ENCODE results near the gene ARFGAP2. TPM values are rescaled to one million over a fixed set of nuclear protein-coding genes. Genes with fewer than 3 reads are reported as not detected.
"Not testable (repeated sequence)": the region's sequence is repeated elsewhere in the genome, so short reads cannot be mapped to it uniquely, and the experiment has no call there.

The ARFGAP2 gene
- 81.8 and 97.4 TPM in 2 replicates for total RNA-seq (2014; rRNA removed; shearing (Covaris generic))

DNA sequence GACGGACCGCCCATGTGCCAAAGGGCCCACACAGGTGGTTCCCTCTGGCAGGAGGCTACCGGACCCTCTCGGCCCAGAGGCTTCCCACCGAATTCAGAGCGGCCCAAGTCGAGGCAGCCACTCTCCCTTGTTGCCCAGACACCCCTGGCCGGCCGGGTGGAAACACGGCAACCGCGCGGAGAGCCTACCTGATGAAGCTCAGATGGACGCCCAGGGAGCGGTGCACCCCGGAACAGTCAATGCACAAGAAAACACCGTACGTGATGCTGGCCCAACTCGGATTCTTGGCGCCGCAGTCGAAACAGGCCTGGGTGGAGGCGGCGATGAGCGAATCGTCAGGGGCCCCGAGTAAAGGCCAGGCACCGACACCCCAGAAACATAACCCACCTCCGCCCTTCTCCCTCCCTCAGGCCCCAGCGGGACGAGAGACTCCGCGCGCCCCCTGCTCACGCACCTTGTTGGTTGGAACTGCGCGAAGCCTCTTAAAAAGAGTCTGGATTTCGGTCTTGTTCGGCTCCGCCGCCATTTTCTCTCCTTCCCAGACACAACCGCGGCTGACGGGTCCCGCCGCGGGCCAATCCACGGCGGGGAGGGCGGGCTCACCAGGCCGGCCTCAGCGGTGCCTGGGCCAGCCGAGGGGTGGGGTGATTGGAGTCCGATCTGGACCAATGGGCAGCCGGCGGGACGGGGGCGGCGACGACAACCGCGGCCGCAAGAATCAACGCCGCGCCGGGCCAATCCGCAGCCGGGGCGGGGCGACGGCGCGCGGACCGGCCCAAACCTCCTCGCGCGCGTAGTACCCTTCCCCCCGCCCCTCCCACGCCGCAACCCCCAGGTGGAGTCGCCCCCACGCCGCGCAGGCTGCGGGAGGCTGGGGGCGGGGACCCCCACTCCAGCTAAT, at the start of gene ARFGAP2:
ARFGAP2 (minus strand) TSS at position 552 of the 901 bp plus-strand sequence; CDS start at position 526, 26 bp downstream.
- peak; percentile 84 for DNase-seq (ENCODE audit: low spot score)

DNA sequence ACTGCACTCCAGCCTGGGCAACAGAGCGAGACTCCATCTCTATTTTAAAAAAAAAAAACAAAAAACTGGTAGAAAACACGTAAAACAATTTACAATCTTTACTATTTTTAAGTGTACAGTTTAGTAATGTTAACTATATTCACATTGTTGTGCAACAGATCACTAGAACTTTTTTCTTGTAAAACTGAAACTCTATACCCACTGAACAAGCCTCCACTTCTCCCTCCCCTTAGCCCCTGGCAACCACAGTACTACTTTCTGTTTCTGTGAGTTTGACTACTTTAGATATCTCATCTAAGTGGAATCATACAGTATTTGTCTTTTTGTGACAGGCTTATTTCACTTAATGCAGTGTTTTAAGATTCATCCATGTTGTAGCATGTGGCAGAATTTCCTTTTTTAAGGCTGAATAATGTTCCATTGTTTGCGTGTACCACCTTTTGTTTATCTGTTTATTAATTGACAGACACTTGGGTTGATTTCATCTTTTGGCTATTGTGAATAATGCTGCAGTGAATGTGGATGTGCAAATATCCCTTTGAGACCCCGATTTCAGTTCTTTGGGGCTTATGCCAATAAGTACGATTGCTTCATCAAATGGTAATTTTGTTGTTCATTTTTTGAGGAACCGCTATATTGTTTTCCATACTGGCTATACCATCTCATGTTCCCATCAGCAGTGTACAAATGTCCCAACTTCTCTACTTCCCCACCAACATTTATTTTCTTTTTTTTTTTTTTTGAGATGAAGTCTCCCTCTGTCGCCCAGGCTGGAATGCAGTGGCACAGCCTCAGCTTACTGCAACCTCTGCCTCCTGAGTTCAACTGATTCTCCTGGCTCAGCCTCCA, 49.1 kb upstream of the ARFGAP2 start:
- no peak for DNase-seq (ENCODE audit: low spot score)

DNA sequence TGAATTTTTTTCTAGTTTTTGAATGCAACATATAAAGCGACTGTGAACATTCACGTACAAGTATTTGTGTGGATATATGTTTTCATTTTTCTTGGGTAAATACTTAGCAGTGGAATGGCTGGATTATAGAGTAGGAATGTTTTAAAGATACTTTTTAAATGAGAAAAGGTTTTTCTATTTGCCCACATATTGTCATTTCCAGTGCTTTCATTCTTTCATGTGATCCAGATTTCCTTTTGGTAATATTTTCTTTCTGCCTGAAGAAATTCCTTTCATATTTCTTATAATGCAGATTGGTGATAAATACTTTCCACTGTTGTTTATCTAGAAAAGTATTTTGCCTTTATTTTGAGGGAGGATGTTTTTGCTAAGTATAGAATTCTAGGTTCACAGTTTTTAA, 46.0 kb upstream of the ARFGAP2 start:
- DNase-seq (ENCODE audit: low spot score): no peak

DNA sequence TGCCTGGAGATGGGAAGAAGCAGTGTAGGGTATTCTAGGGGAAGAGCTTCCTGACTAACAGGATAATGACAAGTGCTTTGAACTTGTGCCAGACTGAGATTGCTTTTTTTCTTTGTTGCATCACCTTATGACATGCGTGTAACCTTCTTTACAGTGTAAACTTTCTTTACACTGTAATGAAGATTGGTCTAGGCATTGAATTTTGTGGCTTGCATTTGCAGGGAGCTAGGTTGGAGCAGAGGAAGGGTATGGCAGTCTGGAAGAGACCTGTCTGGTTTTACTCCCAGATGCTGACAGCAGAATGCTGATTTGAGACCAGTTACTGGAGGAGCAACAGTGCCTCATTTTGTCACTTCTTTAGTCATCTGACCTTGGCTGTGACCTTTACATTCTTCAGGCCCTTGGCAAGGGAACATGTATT, 43.7 kb upstream of the ARFGAP2 start:
- DNase-seq (ENCODE audit: low spot score): no peak

DNA sequence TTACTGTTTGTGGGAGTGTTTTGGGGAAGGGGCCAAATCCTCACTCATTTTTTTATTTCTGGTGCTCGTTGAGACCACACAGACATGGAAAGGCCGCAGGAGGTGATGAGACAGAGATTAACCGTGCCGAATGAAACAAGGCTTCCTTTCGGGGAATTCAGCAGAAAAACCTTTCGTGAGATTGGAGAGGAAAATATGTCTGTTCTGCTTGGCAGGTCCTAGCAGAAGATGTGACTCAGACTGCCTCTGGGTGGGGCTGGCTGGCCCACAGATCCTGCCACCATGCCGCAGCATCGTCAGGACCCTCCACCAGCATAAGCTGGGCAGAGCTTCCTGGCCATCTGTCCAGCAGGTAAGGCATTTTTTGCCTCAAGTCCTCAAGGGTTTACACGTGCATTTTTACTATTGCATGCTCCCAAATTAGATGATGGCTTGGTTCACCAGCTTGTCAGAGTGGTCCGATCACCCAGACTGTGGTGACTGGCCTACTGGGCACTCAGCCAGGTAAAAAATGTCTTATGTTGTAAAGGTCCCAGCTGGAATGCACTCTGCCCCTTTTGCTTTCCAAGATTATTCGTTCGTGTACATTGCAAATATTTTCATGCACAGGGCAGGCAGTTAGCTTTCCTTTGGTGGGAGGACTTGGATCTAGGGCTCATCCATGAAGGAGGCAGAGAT, 39.6 kb upstream of the ARFGAP2 start:
- peak; percentile 65 for DNase-seq (ENCODE audit: low spot score)

DNA sequence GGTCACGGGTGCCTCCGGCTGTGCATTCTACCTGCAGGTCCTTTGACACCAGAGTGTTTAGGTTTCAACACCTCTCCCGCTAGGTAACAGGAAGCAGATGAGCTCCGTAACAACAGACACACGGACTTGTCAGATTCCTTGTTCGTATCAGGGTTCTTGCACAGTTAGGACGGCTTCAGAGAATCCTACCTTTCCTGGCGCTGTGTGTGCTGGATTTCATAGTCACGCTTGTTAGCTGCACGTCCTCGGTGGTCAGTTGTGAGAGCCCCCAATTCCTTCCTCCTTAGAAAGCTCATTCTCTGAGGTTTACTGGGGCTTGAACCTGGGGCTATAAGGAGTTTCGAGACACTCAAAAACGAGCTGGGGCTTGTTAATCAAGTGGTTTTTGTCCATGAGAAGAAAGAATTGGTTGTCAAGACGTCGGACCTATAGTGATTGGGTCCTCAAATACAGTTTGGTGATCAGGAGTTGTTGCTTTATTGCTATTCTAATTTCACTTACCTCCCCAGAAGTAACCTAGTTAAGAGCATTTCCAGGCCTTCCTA, 38.8 kb upstream of the ARFGAP2 start:
- no peak for DNase-seq (ENCODE audit: low spot score)

DNA sequence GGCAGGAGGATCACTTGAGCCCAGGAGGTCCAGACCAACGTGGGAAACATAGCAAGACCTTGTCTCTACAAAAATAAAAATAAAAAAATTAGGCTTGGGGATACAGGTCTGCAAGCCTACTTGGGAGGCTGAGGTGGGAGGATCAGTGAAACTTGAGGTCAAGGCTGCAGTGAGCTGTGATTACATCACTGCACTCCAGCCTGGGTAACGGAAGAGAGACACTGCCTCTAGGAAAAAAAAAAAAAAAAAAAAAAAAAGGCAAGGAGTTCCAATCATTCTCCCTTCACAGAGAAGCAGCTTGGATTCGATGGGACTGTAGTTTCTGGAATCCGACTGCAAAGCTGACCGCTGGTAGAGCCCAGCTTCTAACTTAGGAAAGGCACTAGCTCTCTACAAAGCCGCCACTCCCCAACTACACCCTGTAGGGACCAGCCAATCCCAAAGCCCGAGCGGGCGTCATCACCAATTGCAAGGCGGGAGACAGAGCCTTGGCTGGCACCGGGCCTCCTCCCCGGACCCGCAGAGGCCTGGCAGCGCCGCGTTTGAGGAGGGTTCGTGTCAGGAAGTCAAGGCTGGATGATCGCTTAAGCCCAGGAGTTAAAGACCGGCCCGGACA, 37.4 kb upstream of the ARFGAP2 start:
- DNase-seq (ENCODE audit: low spot score): peak; percentile 86

DNA sequence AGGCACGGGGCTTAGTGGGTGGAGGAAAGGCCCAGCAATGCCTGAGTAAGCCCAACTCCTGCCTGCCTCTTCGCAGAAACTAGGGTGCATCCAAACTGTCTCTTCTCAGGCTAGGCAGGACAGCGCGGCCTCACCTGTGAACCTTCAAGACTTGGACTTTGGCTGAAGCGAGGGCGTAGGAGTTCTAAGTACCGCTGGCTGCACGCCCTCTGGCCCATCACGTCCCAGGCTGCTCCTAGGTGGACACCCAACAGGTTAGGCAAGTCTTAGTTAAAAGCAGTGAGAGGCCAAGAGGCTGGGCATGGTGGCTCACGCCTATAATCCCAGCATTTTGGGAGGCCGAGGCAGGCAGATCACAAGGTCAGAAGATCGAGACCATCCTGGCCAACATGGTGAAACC, 36.3 kb upstream of the ARFGAP2 start:
- DNase-seq (ENCODE audit: low spot score): no peak

DNA sequence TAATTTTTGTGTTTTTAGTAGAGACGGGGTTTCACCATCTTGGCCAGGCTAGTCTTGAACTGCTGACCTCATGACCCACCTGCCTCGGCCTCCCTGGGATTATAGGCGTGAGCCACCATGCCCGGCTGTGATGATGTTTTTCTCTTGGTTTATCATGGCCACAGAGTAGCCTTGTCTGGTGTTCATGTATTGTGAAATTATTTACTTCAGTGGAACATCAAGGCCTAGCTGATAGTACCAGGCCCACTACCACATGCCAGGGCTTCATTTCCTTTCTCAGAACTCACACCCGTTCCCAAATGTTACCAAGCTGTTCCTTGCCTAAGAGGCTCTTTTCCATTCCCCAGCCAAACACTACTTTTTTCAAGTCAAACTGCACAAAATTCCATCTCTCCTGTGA, 31.9 kb upstream of the ARFGAP2 start:
- DNase-seq (ENCODE audit: low spot score): no peak

DNA sequence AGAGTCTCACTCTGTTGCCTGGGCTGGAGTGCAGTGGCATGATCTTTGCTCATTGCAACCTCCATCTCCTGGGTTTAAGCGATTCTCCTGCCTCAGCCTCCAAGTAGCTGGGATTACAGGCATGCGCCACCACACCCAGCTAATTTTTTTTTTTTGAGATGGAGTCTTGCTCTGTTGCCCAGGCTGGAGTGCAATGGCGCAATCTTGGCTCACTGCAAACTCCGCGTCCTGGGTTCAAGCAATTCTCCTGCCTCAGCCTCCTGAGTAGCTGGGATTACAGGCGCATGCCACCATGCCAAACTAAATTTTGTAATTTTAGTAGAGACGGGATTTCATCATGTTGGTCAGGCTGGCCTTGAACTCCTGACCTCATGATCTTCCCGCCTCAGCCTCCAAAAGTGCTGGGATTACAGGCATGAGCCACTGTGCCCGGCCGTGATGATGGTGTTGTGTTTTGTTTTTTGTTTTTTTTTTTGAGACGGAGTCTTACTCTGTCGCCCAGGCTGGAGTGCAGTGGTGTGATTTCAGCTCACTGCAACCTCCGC, 31.4 kb upstream of the ARFGAP2 start:
- DNase-seq (ENCODE audit: low spot score): not testable (repeated sequence)

DNA sequence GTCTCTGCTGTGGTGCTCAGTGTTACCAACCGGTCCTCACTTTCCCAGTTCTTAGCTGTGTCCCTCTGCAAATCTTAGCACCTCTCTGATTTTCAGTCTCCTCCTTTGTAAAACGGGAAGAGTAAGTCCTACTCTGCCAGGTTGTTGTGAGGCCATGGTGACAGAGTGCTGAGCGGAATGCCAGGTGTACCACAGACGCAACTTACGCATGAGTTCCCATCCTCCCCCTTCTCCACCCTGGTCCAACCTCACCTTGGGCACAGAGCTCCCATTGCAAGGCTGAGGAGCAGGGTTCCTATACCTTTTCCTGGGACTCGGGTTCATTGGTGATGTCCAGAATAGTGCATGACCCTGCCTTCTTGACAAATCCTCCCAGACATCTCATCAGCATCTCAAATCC, 30.8 kb upstream of the ARFGAP2 start:
- DNase-seq (ENCODE audit: low spot score): no peak

DNA sequence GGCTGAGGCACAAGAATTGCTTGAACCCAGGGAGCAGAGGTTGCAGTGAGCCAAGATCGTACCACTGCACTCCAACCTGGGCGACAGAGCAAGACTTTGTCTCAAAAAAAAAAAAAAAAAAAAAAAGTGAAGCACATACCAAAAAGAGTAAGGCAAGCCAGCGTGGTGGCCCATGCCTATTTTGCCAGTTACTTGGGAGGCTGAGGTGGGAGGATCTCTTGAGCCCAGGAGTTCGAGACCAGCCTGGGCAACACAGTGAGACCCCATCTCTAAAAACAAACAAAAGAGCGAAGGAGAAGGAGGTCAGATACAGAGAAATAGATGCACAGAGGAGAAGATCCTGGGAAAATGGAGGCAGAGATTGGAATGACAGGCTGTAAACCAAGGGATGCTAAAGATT, 29.9 kb upstream of the ARFGAP2 start:
- DNase-seq (ENCODE audit: low spot score): not testable (repeated sequence)

DNA sequence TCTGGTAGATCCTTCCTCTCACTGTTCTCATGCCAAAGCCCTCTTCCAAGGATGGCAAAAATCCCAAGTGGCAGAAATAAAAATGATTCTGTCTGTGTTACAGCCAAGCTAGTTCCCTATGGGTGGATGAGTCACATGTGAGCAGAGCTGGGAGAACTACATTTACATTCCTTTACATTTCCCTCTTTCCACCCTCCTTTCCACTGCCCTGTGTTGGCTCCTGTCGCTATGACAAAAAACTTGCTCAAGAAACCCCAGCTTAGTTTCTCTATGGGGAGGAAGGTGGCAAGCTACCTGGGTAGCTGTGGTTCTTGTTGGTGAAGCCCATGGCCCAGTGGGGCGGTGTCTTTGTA, 27.9 kb upstream of the ARFGAP2 start:
- no peak for DNase-seq (ENCODE audit: low spot score)

DNA sequence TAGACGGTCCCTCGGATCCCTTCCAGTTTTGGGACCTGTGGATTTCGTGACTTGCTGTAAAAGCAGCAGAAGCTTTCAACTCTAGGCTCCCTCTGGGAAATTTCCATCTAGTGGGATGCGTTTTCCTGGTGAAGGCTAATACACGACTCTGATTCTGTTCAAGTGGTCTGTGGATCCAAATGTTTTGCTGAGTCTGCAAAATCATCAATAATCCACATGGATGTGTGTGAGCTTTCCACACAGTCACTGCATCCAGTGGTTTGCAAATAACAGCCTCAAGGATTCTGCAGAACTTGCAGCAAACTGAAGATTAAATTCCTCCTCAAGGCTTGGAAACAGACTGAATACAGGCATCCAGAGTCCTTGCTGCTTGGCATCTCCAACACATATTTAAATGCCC, 25.9 kb upstream of the ARFGAP2 start:
- DNase-seq (ENCODE audit: low spot score): no peak

DNA sequence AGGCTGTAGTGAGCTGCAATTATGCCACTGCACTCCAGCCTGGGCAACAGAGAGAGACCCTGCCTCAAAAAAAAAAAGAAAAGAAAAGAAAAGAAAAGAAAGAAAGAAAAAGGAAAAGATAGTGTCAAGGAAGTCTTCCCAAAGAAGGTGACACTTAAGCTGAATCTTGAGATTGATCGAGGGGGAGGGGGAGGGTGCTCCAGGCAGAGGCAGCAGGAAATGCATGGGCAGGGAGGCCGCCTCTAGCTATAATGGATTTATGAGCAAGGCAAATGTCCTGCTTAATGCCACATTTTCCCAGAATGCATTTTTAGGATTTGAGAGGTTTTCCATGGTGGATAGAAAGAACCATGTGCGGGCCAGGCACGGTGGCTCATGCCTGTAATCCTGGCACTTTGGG, 24.3 kb upstream of the ARFGAP2 start:
- DNase-seq (ENCODE audit: low spot score): no peak

DNA sequence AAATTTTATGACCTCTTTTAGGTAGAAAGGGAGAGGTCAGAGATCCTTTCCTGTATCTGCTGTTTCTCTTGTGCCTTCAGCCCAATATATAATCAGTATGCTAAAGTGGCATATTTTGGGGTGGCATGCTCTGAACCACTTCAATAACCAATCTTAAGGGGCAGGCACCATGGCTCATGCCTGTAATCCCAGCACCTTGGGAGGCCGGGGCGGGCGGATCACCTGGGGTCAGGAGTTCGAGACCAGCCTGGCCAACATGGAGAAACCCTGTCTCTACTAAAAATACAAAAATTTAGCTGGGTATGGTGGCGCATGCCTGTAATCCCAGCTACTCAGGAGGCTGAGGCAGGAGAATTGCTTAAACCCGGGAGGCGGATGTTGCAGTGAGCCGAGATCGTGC, 21.5 kb upstream of the ARFGAP2 start:
- not testable (repeated sequence) for DNase-seq (ENCODE audit: low spot score)

DNA sequence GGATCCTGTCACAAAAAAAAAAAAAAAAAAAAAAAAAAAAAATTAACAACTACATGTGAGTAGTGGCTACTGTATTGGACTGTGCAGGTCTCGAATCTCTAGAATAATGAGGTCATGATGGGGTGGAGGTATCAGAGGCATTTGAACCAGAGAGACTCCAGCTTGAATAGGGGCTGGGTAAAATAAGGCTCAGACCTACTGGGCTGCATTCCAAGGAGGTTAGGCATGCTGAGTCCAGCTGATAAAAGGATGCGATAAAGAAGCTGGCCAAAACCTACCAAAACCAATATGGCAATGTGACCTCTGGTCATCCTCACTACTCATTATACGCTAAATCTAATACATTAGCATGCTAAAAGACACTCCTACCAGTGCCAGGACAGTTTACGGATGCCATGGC, 15.4 kb upstream of the ARFGAP2 start:
- DNase-seq (ENCODE audit: low spot score): no peak

DNA sequence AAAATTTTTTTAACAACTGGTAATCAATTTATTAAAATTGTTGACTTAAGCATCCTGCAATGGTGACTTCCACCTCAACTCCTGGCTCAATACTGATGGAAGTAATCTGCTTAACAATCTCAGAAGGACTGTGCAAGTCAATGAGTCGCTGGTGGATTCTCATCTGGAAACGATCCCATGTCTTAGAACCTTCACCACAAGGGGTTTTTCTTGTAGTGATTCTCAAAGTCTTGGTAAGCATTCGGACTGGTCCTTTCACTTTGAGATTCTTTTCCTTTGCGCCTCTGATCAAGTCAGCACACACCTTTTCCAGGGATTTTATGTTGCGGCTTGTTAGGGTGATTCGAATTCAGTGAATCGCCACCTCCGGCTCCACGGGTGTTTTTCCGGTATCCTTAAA, 14.5 kb upstream of the ARFGAP2 start:
- DNase-seq (ENCODE audit: low spot score): not testable (repeated sequence)

DNA sequence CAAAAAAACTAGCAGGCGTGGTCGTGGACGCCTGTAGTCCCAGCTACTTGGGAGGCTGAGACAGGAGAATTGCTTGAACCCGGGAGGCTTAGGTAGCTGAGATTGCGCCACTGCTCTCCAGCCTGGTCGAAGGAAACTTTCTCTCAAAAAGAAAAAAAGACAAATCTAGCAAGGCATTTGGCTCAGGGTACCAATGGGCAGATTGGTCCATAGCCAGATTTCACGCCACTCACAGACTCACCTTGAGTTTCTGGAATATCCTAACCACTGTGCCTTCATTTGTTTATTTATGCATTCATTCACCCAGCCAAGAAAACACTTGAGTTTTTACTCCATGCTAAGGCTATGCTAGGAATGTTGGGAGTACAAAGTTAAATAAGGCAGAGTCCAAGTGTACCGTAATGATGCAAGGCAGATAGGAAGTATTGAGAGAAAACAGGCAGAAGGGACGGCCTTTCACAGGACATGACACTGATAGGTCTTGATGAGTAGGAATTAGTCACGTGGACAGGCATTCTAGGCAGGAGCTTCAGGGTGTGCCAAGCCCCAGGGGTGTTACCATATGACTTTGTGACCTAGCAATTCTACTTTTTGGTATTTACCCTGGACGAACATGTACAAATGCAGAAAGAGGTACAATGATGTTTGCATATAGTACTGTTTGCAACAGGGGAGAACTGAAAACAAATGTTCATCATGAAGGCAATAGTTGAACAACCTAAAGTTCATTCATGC, 12.6 kb upstream of the ARFGAP2 start:
- DNase-seq (ENCODE audit: low spot score): peak; percentile 62

DNA sequence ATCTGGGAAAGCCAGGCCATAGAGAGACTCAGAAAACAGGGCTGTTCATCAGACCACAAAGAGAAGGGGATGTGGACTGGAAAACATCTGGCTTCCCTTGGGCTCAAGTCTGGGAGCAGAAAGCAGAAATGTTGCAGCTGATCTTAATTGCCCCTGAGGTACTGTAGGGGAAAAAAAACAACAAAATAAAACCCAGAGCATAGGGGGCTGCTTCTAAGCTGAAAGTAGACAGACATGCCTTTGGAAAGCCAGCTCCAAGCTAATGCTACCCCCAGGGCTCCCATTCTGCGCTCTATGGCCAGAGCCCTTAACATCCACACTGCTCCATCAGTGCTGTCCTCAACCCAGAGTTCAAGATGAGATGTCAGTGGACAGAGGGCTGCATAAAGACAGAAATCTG, 11.6 kb upstream of the ARFGAP2 start:
- DNase-seq (ENCODE audit: low spot score): no peak
